GM12891 (cell line): ENCODE measurements around the gene UROS.

Experiments used
- PAX5 ChIP-seq: IDR thresholded peaks from 2 replicates; pipeline ENCODE4 v1.6.1; 2011; ENCODE audit warnings: low read length, moderate library complexity, mild to moderate bottlenecking; ENCODE audit not compliant: insufficient read depth, severe bottlenecking
- POLR2A ChIP-seq: IDR thresholded peaks from 2 replicates; pipeline ENCODE4 v1.6.1; 2011; ENCODE audit warnings: low read depth, low read length, control low read depth
- POLR2AphosphoS5 ChIP-seq: IDR thresholded peaks from 2 replicates; pipeline ENCODE4 v1.6.1; 2011; ENCODE audit warnings: low read depth, low read length, control low read depth
- TAF1 ChIP-seq: IDR thresholded peaks from 2 replicates; pipeline ENCODE4 v1.6.1; 2011; ENCODE audit warnings: low read depth, low read length, control low read depth

- TF ChIP-seq TAF1, result no peak
- TF ChIP-seq POLR2A, result no peak
- no peak for TF ChIP-seq POLR2AphosphoS5
- TF ChIP-seq PAX5, result no peak
These were observed 2.4 kb downstream of the UROS start for GRCh38 chr10:125820701-125821100.
